ENCODE results near the gene RHBDD2.

- no peak for TF ChIP-seq POLR2AphosphoS5 (IDR thresholded peaks at IDR 0.05)
- TF ChIP-seq CTCF (IDR thresholded peaks at IDR 0.05): no peak
These were observed 22.3 kb upstream of the RHBDD2 start for GRCh38 chr7:75856536-75856935.
